ENCODE data around the gene PUS7L. TPM values are rescaled to one million over a fixed set of nuclear protein-coding genes. Genes with fewer than 3 reads are reported as not detected.

PUS7L gene
- total and polyA plus RNA-seq, 2 experiments from 2014 or later, result 36.0 to 66.1 TPM

- Histone ChIP-seq H3K79me2 (replicated peaks; ENCODE audit: insufficient read depth) (no peaks in the 10 kb centered on the region), H3K9me2 (ENCODE audit: insufficient read depth) (no peaks in the 10 kb centered on the region; the same call in none of the 2 replicates), H2AFZ (no peak overlapping the region), H3K27me3 (ENCODE audit: insufficient read depth) (no peaks in the 10 kb centered on the region), H4K20me1 (replicated peaks; ENCODE audit: insufficient read depth) (no peaks in the 10 kb centered on the region), H3K4me3 (no peak overlapping the region), H3F3A (replicated peaks; ENCODE audit: low read depth) (no peaks in the 10 kb centered on the region), H3K4me2 (no peak overlapping the region), H3K4me1 (ENCODE audit: insufficient read depth) (peaks cover 6% of the 10 kb centered on the region; the same call in 1 of the 2 replicates), H3K36me3 (ENCODE audit: insufficient read depth) (no peaks in the 10 kb centered on the region), H3K27ac (ENCODE audit: low read depth) (no peak overlapping the region)
- H3K4me1 Mint-ChIP-seq, result peaks cover 4% of the 10 kb centered on the region; the same call in 2 of the 3 replicates
- ATAC-seq, result peak; percentile 66
- TF ChIP-seq JUNB (IDR thresholded peaks at IDR 0.05; ENCODE audit: unreplicated experiment) (no peak), CTCF (conservative IDR thresholded peaks at IDR 0.05; ENCODE audit: low read depth in 2 of 2) (peak; percentile 73 to 75), ZNF331 (CRISPR knock-in tag; IDR thresholded peaks at IDR 0.05; ENCODE audit: low read depth) (no peak), NANOG (IDR thresholded peaks at IDR 0.05; ENCODE audit: borderline replicate concordance) (no peak)
- H3K9me3 Mint-ChIP-seq, result no peaks in the 10 kb centered on the region
- peak; percentile 60 for DNase-seq (ENCODE audit: low spot score)
- H3K27ac Mint-ChIP-seq, result no peak overlapping the region
- no peak overlapping the region for H3K4me3 Mint-ChIP-seq
- H3K36me3 Mint-ChIP-seq (ENCODE audit: low read depth), result no peaks in the 10 kb centered on the region; the same call in 2 of the 3 replicates
- peaks cover 4% of the 10 kb centered on the region for H3K27me3 Mint-ChIP-seq (ENCODE audit: insufficient read depth, low read depth, poor library complexity)
These were observed 82.3 kb downstream of the PUS7L start for GRCh38 chr12:43676183-43676813.

GRCh38 chr12:43675048-43675904 lies 83.3 kb downstream of the PUS7L start:
- no peaks in the 10 kb centered on the region for H4K20me1 ChIP-seq (replicated peaks; ENCODE audit: insufficient read depth)
- no peaks in the 10 kb centered on the region for H3K27me3 ChIP-seq (ENCODE audit: insufficient read depth)
- no peaks in the 10 kb centered on the region for H3K36me3 ChIP-seq (ENCODE audit: insufficient read depth)
- no peaks in the 10 kb centered on the region for H3K4me1 ChIP-seq (ENCODE audit: insufficient read depth)
- peak; percentile 54 for DNase-seq (ENCODE audit: low spot score)
- no peak overlapping the region for H3K27ac Mint-ChIP-seq
- no peak overlapping the region for H3K4me3 ChIP-seq
- no peaks in the 10 kb centered on the region; the same call in 2 of the 3 replicates for H3K36me3 Mint-ChIP-seq (ENCODE audit: low read depth)
- no peaks in the 10 kb centered on the region for H3K4me1 Mint-ChIP-seq
- H2AFZ ChIP-seq, result no peak overlapping the region
- ATAC-seq, result peak; percentile 37; the same call in 2 of the 3 replicates
- H3K27me3 Mint-ChIP-seq (ENCODE audit: insufficient read depth, low read depth, poor library complexity), result peaks cover 4% of the 10 kb centered on the region
- H3F3A ChIP-seq (replicated peaks; ENCODE audit: low read depth), result no peaks in the 10 kb centered on the region
- no peaks in the 10 kb centered on the region for H3K79me2 ChIP-seq (replicated peaks; ENCODE audit: insufficient read depth)
- no peaks in the 10 kb centered on the region for H3K9me3 Mint-ChIP-seq
- H3K4me2 ChIP-seq, result no peak overlapping the region
- no peak overlapping the region for H3K4me3 Mint-ChIP-seq
- H3K27ac ChIP-seq (ENCODE audit: low read depth), result no peak overlapping the region
- no peaks in the 10 kb centered on the region; the same call in none of the 2 replicates for H3K9me2 ChIP-seq (ENCODE audit: insufficient read depth)
- TF ChIP-seq STAT1 (IDR thresholded peaks at IDR 0.05; ENCODE audit: unreplicated experiment) (no peak), POLR2AphosphoS5 (IDR thresholded peaks at IDR 0.05; ENCODE audit: low read depth) (no peak), ETS1 (IDR thresholded peaks at IDR 0.05) (no peak), ZNF462 (CRISPR knock-in tag; IDR thresholded peaks at IDR 0.05) (no peak), EZH2 (IDR thresholded peaks at IDR 0.05; ENCODE audit: low read depth, unreplicated experiment) (no peak)

Data from GM23338 (cell line).